NCI-H1105 treated with DMSO at 0.1 percent for 48 hours (cell line): ENCODE data around the gene C1QL2.

Source experiments
- DNase-seq: peaks from one replicate; lab custom pipeline; 2025; lab: John Stamatoyannopoulos, UW

Gene C1QL2

GRCh38 chr2:119179202-119179601 is 20.7 kb upstream of the C1QL2 start:
- no peak for DNase-seq

- no peak for DNase-seq
Observed at GRCh38 chr2:119178776-119179175, 20.2 kb upstream of the C1QL2 start.

- no peak for DNase-seq
Observed at GRCh38 chr2:119177838-119178190, 19.3 kb upstream of the C1QL2 start.

GRCh38 chr2:119177171-119177837 is 18.8 kb upstream of the C1QL2 start:
- DNase-seq = no peak

- no peak for DNase-seq
Observed at GRCh38 chr2:119175517-119175916, 17.0 kb upstream of the C1QL2 start.

- no peak for DNase-seq
Observed at GRCh38 chr2:119174993-119175347, 16.4 kb upstream of the C1QL2 start.

GRCh38 chr2:119174216-119174992 is 15.9 kb upstream of the C1QL2 start:
- peak; percentile 46 for DNase-seq

GRCh38 chr2:119173556-119174060 is 15.1 kb upstream of the C1QL2 start:
- no peak for DNase-seq

- DNase-seq = no peak
Observed at GRCh38 chr2:119170504-119170903, 12.0 kb upstream of the C1QL2 start.

- DNase-seq = no peak
Observed at GRCh38 chr2:119169717-119170116, 11.2 kb upstream of the C1QL2 start.

- DNase-seq = no peak
Observed at GRCh38 chr2:119160361-119160990, 1.9 kb upstream of the C1QL2 start.

GRCh38 chr2:119157850-119158511 is 570 bp downstream of the C1QL2 start:
- no peak for DNase-seq

- no peak for DNase-seq
Observed at GRCh38 chr2:119156891-119157773, 1.4 kb downstream of the C1QL2 start.

- no peak for DNase-seq
Observed at GRCh38 chr2:119156105-119156890, 2.3 kb downstream of the C1QL2 start.

- no peak for DNase-seq
Observed at GRCh38 chr2:119155633-119156032, 2.9 kb downstream of the C1QL2 start.

- DNase-seq = no peak
Observed at GRCh38 chr2:119154076-119154475, 4.5 kb downstream of the C1QL2 start.

- DNase-seq = no peak
Observed at GRCh38 chr2:119149611-119150010, 8.9 kb downstream of the C1QL2 start.

GRCh38 chr2:119147776-119148715 is 10.5 kb downstream of the C1QL2 start:
- no peak for DNase-seq

- DNase-seq = no peak
Observed at GRCh38 chr2:119144806-119145205, 13.7 kb downstream of the C1QL2 start.

- peak; percentile 72 for DNase-seq
Observed at GRCh38 chr2:119142824-119143223, 15.7 kb downstream of the C1QL2 start.
